NCI-H2227 treated with DMSO at 0.1 percent for 48 hours (cell line): ENCODE measurements around the gene CDK9.
"Not testable (repeated sequence)": the region's sequence is repeated elsewhere in the genome, so short reads cannot be mapped to it uniquely, and the experiment has no call there.

ENCODE experiments used
- DNase-seq: peaks from one replicate; lab custom pipeline; 2025; lab: John Stamatoyannopoulos, UW

CDK9 gene

GRCh38 chr9:127826253-127826913 is 40.5 kb downstream of the CDK9 start:
- DNase-seq, result no peak

- DNase-seq, result peak; percentile 49
These were observed 42.6 kb downstream of the CDK9 start for GRCh38 chr9:127828262-127829031.

- no peak for DNase-seq
These were observed 43.5 kb downstream of the CDK9 start for GRCh38 chr9:127829205-127829906.

- DNase-seq, result no peak
These were observed 46.4 kb downstream of the CDK9 start for GRCh38 chr9:127832248-127832647.

GRCh38 chr9:127833555-127833954 is 47.7 kb downstream of the CDK9 start:
- no peak for DNase-seq

- no peak for DNase-seq
These were observed 50.2 kb downstream of the CDK9 start for GRCh38 chr9:127835991-127836516.

GRCh38 chr9:127836561-127836960 is 50.7 kb downstream of the CDK9 start:
- DNase-seq, result not testable (repeated sequence)

GRCh38 chr9:127837346-127837745 is 51.5 kb downstream of the CDK9 start:
- no peak for DNase-seq

GRCh38 chr9:127838375-127839078 is 52.7 kb downstream of the CDK9 start:
- DNase-seq, result no peak
